SKM-1 (cell line): ENCODE results near the gene UIMC1.
"Not testable (repeated sequence)": the region's sequence is repeated elsewhere in the genome, so short reads cannot be mapped to it uniquely, and the experiment has no call there.

ENCODE experiments used
- DNase-seq: peaks from one replicate; lab custom pipeline; 2025; ENCODE audit not compliant: unreplicated experiment; lab: John Stamatoyannopoulos, UW

The UIMC1 gene

DNA sequence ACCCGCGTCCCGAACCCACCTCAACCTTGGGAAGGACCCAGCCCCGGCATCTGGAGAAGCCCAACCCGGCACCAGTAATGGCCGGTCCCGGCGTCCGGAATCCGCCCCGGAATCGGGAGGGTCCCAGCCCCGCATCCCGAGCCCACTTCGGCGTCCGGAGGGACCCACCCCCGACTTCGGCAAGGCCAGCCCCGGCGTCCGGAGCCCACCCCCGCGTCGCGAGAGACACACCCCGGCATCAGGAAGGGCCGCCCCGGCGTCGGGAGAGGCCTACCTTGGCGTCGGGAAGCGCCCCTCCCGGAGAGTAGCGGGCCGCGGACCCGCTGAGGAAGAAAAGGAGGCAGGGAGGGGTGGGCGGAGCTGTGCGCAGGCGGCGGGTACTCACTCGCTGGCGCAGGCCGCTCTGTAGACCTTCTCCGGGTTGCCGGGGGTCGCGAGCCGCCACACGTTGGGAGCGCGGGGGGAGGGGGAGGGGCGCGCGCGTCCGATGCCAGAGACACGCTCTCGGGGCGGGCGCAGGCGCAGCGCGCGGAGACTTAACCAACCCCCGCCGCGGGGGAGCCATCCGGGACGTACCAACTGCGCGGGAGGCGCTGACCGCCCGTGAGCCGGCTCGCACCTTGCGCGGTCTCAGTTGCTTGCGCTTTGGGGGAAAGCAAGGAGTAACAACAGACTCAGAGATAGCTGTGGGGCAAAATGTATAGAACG is at the start of gene UIMC1:
UIMC1 (minus strand) TSS at position 515 of the 708 bp plus-strand sequence. CDS start 24,164 bp downstream, outside the sequence.
- DNase-seq = peak; percentile 61

DNA sequence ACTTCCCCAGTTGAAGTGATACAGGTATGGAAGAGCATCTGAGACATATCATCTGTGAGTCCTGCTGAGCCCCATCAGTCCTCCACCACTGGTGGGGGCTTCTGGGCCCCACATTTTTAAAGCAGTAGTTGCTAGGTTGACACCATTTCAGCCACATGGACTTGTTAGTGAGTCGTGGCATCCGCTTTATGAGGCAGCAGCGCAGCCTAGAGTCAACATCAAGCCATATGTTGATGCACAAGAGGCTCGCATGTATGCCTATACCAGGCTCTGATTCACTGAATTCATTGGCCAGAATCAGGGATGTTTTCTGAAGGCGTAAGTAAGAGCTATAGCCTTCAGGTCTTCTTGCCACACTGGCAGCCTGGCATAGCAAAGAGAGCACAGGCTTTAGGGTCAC is 42.7 kb upstream of the UIMC1 start:
- DNase-seq = no peak

GRCh38 chr5:177048531-177048930 is 42.0 kb upstream of the UIMC1 start:
- not testable (repeated sequence) for DNase-seq

GRCh38 chr5:177045631-177046030 is 39.1 kb upstream of the UIMC1 start:
- DNase-seq = no peak

- no peak for DNase-seq
Measured at GRCh38 chr5:177044641-177045040, 38.1 kb upstream of the UIMC1 start.

- DNase-seq = no peak
Measured at GRCh38 chr5:177043958-177044357, 37.4 kb upstream of the UIMC1 start.

- DNase-seq = no peak
Measured at GRCh38 chr5:177043114-177043513, 36.5 kb upstream of the UIMC1 start.

- DNase-seq = no peak
Measured at GRCh38 chr5:177041936-177042335, 35.4 kb upstream of the UIMC1 start.

- no peak for DNase-seq
Measured at GRCh38 chr5:177040814-177041420, 34.3 kb upstream of the UIMC1 start.

GRCh38 chr5:177036921-177037320 is 30.3 kb upstream of the UIMC1 start:
- DNase-seq = no peak

DNA sequence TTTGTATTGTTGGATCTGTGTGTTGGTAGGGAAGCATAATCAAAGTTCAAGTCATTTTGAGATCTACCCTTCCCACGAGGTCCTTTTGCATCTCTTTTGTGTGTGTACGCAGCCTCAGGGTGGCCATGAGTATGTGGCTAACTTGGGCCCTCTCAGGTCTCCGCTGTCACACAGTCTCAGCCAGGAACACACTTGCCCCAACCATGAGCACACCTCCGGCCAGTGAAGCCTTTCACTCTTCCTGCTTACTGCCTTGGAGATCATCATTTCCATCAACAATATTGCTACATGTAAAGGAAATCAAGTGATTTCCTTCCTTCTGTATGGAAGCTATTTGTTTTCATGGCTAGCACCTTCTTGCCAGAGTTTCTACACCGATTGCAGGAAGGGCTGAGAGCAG is 29.9 kb upstream of the UIMC1 start:
- DNase-seq = no peak

GRCh38 chr5:177035976-177036375 is 29.4 kb upstream of the UIMC1 start:
- no peak for DNase-seq

- no peak for DNase-seq
Measured at GRCh38 chr5:177029498-177029897, 22.9 kb upstream of the UIMC1 start.

DNA sequence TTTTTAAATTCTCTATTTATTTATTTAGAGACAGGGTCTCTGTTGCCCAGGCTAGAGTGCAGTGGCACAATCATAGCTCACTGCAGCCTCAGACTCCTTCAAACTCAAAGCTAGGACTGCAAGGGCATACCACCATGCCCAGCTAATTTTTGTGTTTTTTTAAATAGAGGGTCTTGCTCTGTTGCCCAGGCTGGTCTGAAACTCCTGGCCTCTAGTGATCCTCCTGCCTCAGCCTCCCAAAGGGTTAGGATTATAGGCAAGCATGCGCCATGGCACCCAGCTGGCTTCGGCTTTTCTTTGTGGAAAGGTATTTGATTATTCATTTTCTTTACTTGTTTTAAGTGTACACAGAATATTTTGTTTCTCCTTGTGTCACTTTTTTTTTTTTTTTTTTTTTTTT is 21.1 kb upstream of the UIMC1 start:
- DNase-seq = no peak

- DNase-seq = no peak
Measured at GRCh38 chr5:177025101-177025601, 18.6 kb upstream of the UIMC1 start.

DNA sequence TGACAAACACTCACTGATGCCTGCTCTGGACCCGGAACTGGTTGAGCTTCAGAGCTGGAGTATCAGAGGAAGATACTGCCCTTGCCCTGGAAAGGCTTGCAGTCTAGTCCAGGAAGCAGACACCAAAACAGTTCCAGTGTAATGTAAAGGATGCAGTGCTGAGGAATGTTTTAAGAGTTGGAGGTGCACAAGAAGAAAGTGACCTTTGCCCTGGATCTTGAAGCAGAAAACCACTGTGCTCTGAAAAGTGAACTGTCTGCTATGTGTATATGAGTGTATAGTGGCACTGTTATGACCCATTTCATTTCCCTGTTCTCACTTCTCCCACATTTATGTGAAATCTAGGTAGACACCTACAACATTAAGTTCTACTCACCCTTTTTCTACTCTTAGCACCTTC is 18.0 kb upstream of the UIMC1 start:
- no peak for DNase-seq

- DNase-seq = no peak
Measured at GRCh38 chr5:177023303-177023664, 16.7 kb upstream of the UIMC1 start.

DNA sequence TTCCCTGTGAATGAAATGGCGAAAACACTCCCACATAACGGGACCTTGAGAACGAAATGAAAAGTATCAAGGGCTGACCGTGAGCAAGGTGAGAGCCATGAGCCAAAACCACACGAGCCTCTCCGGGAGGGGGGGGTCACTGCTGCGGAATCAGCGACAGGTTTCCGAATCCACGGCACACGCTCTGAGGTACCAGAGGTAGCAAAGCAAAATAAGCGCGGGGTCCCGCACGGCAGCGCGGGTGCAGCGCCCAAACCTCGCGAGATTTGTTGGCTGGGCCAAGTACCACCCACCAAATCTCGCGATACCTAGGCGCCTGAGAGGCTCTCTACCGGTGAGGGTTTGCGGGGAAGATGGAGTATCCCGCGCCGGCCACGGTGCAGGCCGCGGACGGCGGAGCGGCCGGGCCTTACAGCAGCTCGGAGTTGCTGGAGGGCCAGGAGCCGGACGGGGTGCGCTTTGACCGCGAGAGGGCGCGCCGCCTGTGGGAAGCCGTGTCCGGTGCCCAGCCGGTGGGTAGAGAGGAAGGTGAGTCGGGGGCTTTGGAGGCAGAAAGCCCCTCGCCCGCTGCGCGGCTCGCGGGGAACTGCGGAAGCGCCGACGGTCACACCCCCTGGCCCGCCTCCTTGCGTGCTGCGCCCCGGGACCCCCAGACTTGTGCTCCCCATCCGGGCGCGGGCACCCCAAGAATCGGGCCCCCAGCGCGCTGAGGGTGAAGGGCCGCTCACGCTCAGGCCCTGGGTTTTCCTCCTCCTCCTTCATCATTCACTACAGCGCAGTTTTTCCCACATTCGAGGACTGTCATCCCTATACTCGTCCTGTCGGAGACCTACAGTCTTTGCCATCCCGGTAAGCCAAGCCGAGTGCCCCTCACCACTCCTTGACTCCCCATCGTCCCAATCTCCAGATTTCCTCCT is 16.1 kb upstream of the UIMC1 start, which contains the start of gene ZNF346:
ZNF346 (plus strand) TSS at position 311 of the 917 bp plus-strand sequence; CDS start at position 354, 43 bp downstream.
- peak; percentile 83 for DNase-seq

DNA sequence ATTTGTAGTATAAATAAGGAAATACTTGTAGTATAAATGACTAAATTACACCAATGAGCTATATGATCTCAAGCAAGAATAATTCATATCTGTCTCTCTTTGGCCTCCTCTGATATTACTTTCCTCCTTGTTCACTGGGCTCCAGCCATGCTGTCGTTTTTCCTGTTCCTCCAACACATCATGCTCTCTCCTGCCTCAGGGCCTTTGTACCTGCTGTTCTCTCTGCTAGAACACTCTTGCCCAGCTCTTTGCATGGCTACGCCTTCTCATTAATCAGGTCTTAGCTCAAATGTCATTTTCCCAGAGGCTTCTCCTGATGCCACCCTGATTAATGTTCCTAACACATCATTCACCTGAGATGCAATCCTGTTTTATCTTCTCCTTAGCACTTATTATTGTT is 13.5 kb upstream of the UIMC1 start:
- no peak for DNase-seq

DNA sequence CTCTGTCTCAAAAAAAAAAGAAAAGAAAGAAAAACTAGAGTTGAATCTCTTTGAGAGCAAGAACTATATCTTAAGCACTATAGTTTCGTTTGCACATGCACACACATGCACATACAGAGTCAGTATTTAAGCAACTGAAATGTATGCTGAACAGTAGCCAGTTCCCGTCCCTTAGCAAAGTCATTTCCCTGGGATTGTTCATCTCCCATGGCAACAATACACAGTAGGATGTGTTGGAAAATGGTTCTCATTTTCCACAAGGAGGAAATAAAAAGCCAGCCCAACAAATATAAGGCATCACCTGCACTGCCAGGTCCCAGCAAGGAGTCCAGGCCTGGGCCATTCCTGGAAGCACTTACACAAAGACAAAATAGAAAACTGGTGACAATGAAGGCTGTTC is 11.8 kb upstream of the UIMC1 start:
- no peak for DNase-seq

GRCh38 chr5:177015156-177015555 is 8.6 kb upstream of the UIMC1 start:
- DNase-seq = no peak

- no peak for DNase-seq
Measured at GRCh38 chr5:177010153-177010552, 3.6 kb upstream of the UIMC1 start.
